HL-60/S4 (cell line): ENCODE measurements around the gene KCNQ1OT1.

Experiments
- in situ Hi-C: fragments of 300-500 bp; cut with MboI; formaldehyde crosslinking; loops from 2 replicates; pipeline ENCODE4 v1.14.3; 2022; ENCODE audit warnings: low sequenced_read_pairs

Gene KCNQ1OT1

DNA sequence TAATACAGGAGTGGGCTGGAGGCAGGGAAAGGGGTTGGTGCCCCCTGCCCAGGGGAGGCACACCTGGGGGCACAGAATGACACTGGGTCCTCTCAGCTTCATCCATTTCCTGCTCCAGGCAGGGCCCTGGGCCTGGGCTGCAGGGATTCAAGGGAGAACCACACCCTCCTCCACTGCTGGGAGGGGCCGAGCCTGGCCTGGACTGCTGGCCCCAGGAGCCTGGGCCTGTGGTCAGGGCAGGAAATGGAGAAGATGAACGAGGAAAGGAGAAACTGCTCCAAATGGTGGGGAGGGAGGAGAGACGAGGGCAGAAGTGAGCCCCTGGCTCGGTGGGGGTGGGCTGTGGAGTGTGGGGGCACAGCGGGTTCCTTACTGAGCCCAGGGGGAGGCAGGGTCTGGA, 38.1 kb upstream of the KCNQ1OT1 start:
- in situ Hi-C loops, result no loop called here

DNA sequence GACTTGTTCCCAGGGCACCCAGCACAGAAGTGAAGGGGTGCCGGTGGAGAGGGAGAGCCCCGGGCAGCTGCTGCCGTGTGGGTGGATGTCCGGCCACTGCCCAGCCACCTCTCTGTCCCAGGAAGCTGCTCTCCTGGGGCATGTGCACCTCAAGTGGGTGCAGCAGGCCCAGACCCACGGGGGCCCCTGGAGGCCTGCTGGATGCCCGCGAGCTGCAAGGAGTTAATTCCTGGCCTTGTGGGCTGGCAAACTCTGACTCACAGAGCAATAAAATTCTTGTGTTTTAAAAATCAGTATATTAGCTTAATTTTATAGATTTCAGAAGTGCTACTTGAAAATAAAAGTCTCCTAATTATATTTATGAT, 37.4 kb upstream of the KCNQ1OT1 start:
- in situ Hi-C loops, result no loop called here

DNA sequence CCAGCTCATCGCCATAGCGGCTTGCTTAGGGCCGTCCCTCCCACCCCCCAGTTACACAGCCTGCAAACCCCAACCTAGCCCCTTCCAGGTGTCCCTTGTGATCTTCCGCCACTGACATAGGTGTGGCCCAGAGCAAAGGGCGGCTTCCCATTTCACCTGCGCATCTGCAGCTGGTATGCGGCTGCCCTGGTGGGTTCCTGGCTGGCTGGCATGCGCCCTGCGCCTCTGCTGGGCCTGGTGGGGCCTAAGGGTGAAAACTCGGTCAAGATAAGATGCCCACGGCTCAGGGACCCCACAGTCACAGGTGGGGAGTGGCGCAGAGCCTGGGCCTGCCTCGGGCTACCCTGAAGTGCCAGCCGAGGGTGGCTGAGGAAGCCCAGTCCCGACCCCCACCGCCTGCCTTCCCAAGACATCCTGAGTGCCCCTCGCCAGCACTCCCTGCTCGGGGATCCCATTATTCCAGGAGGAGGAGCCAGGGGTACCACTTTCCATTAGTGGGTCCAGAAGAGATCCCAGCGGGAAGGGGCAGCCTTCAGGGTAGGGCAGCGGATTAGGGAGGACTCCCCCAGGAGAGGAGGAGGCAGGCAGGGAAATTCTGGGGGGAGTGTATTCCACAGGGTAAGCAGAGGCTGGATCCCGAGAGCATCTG, 36.9 kb upstream of the KCNQ1OT1 start:
- in situ Hi-C loops, result no loop called here

DNA sequence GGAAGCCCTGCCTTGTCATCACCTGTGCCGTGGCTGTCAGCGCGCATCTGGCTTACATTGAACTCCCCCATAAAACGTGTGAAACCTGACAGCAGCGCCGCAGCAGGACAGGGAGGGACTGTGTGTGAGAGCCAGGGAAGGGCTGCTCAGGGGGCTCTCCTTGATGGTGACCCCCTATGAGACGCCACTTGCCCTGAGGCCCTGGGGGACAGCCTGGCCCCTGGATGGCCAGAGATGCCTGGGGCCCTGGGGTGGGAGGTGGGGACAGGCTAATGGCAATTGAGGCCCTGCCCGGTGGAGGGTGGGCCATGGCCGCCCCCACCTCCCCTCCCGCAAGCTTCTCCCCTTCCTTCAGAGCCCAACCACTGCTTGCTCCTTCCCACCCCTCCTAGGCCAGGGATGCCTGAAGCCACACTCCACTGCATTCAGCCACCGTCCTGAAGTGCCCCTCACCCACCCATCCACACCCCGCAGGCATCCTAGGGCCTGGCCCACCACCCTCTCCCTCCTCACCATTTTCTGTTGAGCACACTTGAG, 35.3 kb upstream of the KCNQ1OT1 start:
- in situ Hi-C loops, result no loop called here

DNA sequence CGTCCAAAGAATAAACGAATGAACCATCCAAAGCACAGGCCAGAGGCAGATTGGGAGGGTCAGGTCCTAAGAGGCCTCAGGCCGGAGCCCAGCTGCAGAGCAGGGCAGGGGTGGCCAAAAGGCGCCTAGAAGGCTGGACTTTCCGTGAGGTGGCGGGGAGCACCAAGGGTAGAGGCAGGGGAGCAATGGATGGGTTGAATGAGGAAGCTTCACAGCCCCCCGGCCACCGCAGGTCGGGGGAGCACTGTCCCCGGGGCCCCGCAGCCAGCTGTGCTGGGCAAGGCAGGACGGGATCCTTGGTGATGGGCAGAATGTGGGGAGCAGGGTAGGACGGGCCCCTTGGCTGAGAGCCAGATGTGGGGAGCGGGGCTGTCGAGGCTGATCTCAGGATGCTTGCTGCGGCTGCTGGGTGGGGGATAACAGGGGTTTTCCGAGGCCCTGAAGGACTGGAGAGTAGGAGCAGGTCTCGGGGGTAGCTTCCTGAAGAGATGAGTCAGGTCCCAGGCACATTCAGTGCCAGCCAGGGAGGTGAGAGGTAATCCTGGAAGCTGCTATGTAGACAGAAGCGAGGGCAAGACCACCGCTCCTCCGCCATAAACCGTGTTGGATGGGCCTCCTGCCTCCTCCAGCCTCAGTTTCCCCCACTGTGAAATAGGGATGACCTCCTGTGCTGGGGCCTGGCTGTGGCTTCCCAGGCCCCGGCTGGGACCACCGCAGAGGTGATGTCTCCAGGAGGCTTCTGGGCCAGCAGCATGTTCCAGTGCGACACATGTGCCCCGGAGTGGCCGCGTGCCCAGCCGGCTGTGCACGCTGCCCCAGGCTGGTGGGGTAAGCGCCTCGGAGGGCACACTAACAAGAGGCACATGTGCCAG, 34.6 kb upstream of the KCNQ1OT1 start:
- in situ Hi-C loops, result no loop called here

DNA sequence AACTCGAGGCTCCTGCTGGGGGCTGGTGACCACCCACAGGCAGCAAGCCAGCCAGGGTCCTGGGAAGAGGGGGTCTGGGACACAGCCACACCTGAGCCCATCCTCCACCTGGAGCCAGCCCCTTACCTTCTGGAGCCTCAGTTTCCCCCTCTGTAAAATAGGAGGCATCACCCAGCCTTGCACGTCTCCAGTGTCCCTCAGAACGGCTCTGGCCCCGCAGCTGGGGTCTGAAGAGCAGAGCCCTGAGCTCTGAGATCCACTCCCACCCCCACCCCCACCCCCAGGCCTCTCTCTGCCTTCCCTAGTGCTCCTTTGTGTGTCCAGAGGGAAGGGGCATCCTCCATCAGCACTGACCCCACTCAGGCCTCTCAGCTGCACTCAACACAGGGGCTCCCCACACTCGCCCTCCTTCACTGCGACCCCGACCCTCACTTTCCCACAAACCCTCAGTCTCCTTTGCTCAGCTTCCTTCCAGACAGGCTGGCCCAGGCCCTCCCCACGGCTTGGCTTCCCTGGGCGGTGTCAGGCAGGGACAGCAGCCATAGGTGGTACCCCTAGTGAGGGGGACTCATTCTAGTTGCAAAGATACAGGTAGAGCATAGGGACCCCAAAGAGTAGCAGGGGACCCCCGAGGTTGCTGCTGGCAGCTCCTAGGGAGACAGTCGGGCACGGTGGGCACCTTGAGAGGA, 33.3 kb upstream of the KCNQ1OT1 start:
- in situ Hi-C loops, result no loop called here

DNA sequence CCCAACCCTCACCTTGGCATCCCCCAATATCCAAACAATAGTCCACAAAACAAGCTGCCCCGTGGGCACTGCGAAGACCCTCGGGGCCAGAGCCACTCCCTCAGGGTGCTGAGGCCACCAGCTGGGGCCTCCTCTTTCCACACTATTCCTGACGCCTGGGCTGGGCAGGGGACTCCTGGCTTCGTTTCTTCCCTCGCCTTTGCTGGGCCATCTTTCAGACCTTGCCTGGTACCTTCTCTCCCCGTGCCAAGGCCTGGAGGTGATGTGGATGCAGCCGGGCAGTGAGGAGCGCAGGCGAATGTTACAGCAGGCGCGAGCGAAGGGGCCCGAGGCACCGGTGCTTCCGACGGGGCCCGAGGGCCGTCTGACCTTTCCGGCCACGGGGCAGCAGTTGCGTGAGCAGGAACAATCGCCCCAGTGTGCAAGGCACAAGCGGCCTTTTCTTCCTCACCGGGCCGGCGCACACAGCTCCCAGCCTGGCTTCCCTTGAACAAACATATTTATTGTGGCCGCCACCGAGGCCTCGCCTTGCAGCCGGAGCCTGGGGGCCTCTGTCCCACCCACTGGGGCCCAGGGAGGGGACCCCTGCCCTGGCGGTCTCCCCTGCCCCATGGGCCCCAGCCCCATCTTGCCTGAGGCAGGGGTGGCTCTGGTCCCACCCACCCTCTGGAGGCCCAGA, 32.6 kb upstream of the KCNQ1OT1 start:
- in situ Hi-C loops, result no loop called here

DNA sequence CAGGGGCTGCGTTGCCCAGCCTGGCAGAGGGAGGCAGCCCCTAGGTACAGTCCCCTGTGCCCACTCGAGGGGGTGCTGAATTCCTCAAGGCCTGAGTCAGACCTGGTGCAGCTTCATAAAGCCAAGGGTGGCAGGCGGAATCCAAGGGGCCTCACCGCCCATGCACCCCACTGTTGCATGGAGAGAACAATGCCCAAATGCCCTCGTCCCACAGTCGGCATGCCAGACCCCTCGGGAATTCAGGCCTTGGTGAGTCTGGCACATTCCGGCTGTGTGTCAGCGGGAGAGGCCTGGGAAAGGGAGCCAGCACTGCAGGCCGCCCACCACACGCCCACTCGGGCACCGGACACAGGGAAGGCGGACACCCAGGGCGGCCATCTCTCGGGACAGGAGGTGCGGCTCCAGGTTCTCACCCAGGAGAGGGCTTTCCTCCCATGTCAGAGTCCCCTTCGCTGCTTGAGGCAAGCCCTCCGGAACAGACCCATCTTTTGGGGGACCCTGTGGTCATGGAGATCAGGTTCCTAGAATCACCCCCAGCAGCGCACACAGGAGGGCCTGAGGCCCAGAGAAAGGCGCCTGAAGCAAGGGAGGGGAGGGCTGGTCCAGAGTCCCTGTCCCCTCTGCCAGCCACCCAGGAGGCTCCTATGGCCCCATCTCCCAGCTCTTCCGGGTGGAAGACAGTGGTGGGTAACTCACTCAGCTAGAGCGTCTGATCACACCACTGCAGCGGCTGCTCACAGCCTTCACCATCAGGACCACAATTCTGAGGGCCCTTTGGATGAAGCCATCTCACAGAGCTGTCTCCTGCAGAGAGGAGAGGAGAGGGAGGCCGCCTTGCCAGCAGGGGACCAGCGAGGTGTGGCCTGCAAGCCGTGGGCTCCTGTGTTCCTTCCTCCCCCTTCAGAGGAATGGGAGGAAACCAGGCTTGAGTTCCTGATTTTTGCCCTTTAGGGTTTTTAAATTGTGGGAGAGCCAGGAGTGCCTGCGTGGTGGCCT, 31.6 kb upstream of the KCNQ1OT1 start:
- in situ Hi-C loops, result no loop called here

DNA sequence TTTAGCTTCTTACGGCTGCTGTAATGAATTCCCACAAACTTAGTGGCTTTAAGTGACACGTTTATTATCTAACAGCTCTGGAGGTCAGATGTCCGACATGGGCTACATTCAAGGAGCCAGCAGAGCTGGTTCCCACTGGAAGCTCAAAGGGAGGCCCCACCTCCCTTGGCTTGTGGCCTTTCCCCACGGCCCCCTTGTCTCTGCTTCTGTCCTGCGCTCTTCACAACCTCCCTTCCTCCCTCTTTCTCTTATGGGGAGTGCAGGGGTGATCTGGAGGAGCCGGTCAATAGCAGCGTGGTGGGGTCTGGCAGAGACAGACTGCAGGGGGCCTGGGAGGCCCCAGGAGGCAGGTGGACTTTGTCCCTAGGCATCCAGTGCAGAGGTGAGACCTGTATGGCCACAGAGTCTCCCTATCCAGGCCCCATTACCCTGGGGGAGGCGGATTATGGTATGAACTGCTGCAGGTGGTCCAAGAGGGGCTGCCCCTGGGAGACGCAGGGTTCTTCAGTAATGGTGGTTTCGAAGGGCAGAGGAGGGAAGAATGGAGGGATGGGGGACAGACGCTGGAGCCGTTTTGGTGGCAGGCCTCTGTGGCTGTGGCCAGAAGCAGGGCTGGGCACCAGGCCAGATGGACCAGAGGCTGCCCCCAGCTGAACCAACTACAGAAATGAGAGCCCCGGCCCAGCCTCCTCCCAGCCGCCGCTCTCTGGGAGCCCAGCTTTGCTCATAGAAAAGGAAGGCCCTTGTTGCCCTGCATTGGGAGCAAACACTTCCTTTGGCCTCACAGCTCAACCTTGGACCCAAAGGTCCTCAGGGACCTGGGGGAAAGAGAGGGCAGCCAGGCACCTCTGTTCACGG, 30.7 kb upstream of the KCNQ1OT1 start:
- in situ Hi-C loops, result no loop called here

DNA sequence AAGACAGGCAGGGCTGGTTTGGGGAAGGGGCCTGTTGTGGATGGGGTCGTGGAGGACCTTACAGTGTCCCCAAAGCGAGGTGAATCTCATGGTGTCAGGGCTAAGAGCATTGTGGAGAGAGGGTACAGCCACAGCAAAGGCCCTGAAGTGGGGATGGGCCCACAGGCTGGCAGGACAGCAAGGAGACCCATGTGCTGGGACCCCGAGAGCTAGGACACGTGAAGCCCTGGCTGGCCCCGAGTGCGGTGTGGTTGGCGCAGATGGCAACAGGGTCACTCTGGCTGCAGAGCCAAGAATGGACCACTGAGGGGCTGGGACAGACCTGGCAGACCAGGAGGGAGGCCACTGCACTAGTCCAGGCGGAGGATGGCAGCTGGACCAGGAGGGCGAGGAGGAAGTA, 30.0 kb upstream of the KCNQ1OT1 start:
- in situ Hi-C loops, result no loop called here

DNA sequence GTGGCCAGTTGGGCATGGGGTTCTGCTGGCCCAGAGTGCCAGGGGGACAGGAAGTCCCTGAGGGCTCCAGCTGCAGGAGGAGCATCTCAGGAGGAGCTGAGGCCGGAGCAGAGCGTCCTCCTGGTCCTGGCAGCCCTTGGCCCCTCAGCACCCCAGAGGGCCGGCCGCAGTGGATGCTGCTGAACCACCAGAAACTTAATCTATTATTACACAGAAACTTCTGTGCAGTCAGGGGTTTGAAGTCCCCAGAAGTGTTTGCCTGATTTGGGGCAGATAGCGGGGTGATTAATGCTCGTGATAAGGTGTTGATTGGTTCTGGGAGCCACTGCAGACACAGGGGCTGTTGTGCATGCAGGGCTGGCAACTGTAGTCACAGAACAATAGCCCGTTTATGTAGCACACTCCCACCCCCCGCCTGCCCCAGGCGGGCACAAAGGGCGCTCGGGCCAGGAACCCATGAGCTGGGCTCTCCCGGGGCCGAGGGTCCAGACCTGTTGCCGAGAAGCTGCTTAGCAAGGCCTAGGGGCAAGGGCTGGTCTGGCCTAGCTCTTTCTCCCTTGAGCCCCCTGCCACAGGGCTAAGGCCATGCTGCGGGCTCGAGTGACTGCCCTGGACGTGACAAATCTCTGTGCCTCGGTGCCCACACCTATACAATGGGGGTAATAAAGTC, 29.0 kb upstream of the KCNQ1OT1 start:
- in situ Hi-C loops, result no loop called here

DNA sequence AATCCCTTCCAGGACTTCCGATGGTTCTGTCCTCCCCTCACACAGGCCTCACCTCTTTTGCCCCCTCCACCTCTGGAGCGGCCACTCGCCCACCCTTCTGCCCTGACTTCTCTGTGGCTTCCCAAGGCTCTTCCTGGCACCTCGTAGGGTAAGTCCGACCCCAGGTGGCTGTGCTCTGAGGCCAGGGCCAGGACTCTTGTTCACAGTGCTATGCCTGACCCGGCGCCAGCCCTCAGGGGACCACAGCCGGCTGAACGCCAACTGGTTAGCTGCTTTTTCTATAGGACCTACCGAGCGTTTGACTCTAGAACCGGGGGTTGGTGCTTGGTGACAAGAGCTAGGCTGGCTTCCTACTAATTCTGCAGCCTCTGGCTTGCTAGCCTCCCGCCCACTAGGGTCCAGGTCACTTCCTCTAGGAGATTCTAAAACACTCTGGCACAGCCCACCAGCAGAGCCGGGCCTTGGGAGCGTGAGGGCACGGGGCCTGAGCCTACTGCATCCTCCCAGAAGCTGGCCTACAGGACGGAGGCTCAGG, 28.4 kb upstream of the KCNQ1OT1 start:
- in situ Hi-C loops, result no loop called here

DNA sequence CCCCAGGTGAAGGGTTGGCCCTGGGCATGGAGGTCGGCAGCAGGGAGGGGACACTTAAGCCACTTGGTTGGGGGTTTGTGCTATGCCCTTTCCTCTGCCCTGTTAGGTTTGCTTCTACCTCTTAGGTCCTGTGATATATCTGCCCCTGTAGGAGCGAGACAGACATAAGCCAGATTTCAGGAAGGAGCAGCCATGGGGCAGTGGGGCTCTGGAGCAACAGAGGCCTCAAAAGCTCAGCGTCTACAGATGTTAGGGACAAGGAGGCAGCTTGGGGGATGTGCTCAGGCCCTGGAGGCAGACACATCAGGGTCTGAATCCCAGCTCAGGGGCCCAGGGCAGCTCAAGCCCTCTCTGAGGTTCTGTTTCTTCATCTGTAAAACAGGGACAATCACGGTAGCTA, 27.2 kb upstream of the KCNQ1OT1 start:
- in situ Hi-C loops, result no loop called here

DNA sequence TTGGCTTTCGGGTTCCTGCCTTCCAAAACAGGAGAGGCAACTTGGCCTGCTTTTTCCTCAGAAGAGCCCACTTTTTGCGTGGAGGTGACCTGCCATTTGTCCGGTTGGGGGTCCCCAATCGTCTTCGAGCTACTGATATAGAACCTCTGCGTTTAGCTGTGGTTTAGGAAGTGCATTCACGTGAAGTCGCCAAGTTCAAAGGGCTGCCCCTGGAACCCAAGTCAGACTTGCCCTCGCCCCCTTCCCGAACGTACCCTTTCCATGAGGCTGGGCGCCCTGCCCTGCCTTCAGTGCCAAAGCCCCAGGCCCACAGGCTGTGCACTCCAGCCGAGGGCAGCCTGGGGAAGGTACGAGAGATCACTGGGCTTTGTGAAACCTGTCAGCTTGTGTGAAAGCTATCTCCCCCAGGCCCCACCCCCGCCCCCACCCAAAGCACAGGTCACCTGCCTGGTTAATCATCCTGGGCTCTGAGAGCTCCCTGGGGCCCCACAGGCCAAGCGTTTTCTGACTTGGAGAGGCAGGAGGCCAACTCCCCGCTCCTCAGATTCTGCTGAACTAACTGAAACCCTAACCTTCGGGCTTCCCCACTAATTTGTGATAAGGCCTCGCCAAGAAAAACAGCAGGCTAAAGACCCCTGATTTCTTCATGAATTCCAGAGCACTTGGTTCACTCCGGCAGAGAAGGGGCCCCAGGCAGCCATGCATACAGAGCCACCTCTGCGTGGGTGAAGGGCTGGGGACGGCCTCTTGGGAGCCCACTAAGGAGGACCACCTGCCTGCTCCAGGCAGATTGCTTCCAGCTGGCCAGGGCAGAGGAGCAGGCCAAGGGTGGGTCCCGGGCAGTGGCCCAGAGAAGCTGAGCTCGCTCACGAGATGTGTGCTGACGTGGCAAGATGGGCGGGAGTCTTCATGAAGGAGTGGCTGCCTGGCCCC, 25.8 kb upstream of the KCNQ1OT1 start:
- in situ Hi-C loops, result no loop called here

DNA sequence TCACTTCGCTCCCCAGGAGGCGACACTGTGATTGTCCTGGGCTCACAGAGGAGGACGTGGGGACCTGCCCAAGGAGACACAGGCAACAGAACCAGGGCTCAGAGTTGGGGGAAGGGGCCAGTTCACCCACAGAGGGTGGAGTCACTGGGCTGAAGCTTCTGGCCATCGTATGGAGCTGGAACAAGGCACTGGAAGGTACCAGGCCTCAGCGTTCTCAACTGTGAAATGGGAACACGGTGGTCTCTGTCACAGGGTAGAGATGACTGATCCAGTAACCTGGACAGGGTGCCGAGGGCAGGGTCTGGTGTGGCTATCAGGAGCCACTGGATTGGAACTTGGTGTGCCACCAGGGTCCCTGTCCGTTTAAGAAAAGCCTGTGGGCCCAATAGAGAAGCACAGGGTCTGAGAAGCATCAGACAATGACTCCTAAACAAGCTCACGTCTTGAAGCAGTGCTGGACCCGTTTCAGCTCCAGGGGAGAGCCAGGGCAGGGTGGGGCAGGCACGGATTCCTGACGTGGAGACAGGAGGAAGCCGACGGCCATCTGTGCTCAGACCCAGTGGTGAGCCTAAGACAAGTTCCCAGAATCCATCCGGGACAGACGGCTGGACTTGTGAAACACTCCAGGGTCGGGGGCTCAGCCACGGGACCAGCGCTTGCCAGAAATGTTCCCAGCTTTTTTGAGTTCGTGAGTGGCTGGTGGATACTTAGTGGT, 25.0 kb upstream of the KCNQ1OT1 start:
- in situ Hi-C loops, result no loop called here

DNA sequence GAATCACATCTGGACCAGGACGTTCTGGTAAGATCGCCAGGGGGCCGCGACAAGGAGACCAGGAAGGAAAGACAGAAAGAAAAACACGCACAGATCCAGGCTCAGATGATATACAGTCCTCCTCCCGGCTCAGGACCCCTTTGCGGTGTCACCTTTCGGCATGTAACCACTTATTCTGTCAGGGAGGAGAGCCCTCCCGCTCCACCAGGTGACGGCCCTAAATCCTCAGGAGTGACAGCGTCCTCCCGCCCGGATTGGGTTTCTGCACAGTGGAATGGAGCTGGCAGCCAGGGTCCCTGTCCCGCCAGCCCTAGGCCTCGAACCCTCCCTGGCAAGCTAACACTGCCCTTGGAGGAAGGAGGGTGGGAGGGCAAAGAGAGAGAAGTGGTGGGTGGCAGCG, 24.3 kb upstream of the KCNQ1OT1 start:
- in situ Hi-C loops, result no loop called here

DNA sequence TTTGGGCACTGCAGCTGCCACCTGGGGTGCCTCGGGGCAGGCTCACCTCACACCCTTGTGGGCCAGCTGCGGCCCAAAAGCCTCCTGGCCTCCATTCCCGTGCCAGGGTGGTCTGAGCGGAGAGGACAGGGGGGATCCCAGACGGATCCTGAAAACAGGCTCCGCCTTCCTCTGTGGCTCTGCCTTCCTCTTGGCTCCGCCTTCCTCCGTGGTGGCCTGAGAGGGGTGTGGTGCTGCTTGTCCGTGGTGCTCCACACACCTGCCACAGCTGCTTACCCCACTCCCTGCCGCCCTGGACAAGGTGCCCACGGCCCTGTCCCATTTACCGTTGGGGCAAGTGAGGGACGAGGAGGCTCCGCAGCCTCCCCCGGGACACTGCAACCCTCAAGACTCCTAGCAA, 23.2 kb upstream of the KCNQ1OT1 start:
- in situ Hi-C loops, result no loop called here
